HL-60 (cell line): ENCODE data around the gene CBX4.

Experiments
- DNase-seq, 2 experiments: peaks; one replicate each; pipeline ENCODE4 v3.0.0-alpha.2; 2010 to 2020; ENCODE audit warnings: low read depth in 1 of 2, low spot score in 1 of 2
- H3K27ac ChIP-seq: fragments of 250-450 bp; sonication (Bioruptor Pico); replicated peaks from 2 replicates; pipeline ENCODE4 v1.5.1; 2020; ENCODE audit warnings: mild to moderate bottlenecking, moderate library complexity
- H3K27me3 ChIP-seq: fragments of 250-450 bp; sonication (Bioruptor Pico); 2 replicates; pipeline ENCODE4 v1.5.1; 2021; ENCODE audit warnings: mild to moderate bottlenecking, moderate library complexity; ENCODE audit not compliant: insufficient read depth, poor library complexity, severe bottlenecking
- H3K4me3 ChIP-seq: replicated peaks from 2 replicates; pipeline ENCODE4 v1.5.1; 2011; ENCODE audit warnings: mild to moderate bottlenecking, control low read depth, low read length; ENCODE audit not compliant: insufficient read depth
- CTCF ChIP-seq: IDR thresholded peaks from one replicate; pipeline ENCODE4 v1.5.1; 2011; ENCODE audit warnings: low read length, control low read depth, inconsistent platforms; ENCODE audit not compliant: insufficient read depth
- GABPA ChIP-seq: IDR thresholded peaks from 2 replicates; pipeline ENCODE4 v1.6.1; 2012; ENCODE audit warnings: low read depth
- POLR2AphosphoS5 ChIP-seq: IDR thresholded peaks from 2 replicates; pipeline ENCODE4 v1.6.1; 2012; ENCODE audit warnings: low read depth
- REST ChIP-seq: IDR thresholded peaks from 2 replicates; pipeline ENCODE4 v1.6.1; 2012; ENCODE audit warnings: low read depth; ENCODE audit not compliant: insufficient replicate concordance
- SPI1 ChIP-seq: IDR thresholded peaks from 2 replicates; pipeline ENCODE4 v1.6.1; 2012; ENCODE audit warnings: low read depth, mild to moderate bottlenecking, borderline replicate concordance

Gene CBX4

GRCh38 chr17:79830763-79831264 is 8.4 kb downstream of the CBX4 start:
- DNase-seq = no peak
- Histone ChIP-seq H3K27ac (no peak overlapping the region), H3K4me3 (no peak overlapping the region), H3K27me3 (no peaks in the 10 kb centered on the region)
- TF ChIP-seq GABPA (no peak), CTCF (no peak), POLR2AphosphoS5 (no peak), REST (no peak), SPI1 (no peak)

GRCh38 chr17:79830303-79830702 is 8.9 kb downstream of the CBX4 start:
- TF ChIP-seq POLR2AphosphoS5 (no peak), GABPA (no peak), SPI1 (no peak), REST (no peak), CTCF (no peak)
- Histone ChIP-seq H3K4me3 (no peak overlapping the region), H3K27me3 (no peaks in the 10 kb centered on the region), H3K27ac (no peak overlapping the region)
- peak in 1 of 2 experiments; percentile 35 for DNase-seq

- no peaks in the 10 kb centered on the region for H3K27me3 ChIP-seq
- H3K27ac ChIP-seq = no peak overlapping the region
- TF ChIP-seq REST (no peak), GABPA (no peak), CTCF (no peak), POLR2AphosphoS5 (no peak), SPI1 (no peak)
- DNase-seq = no peak
- no peak overlapping the region for H3K4me3 ChIP-seq
These were observed 9.8 kb downstream of the CBX4 start for GRCh38 chr17:79829457-79829856.
